ENCODE measurements around the gene XPNPEP2. TPM values are rescaled to one million over a fixed set of nuclear protein-coding genes. Genes with fewer than 3 reads are reported as not detected.

The XPNPEP2 gene
- polyA plus RNA-seq, 4 donors, result 27.0 to 744 (median 53.7) TPM

DNA sequence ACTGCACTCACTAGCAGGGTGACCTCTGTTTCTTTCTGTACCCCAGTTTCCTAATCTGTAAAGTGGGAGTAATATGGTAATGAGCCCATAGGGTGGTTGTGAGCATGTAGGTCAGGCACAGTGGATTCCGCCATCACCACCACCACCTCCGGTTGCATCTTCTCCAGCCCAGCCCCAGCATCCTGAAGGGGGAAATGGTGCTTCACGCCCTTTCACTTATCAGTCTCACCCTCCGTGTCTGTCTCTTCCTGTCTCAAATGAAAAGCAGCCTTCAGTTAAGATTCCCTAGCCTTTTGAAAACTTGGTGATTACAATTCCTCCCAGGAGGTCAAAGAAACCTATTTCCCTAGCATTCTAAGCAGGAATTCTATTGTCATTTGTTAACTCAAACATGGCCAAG is 16.9 kb upstream of the XPNPEP2 start:
- H3K9me3 ChIP-seq (ENCODE audit: control insufficient read depth in 2 of 2, insufficient read depth in 1 of 2, low read depth in 1 of 2, low read length in 1 of 2), result no peaks in the 10 kb centered on the region
- H3K4me3 ChIP-seq (ENCODE audit: low read depth in 1 of 3, low read length in 3 of 3), result no peak overlapping the region
- H3K27ac ChIP-seq (ENCODE audit: low read depth in 1 of 3, low read length in 2 of 3), result no peak overlapping the region
- H3K36me3 ChIP-seq (ENCODE audit: control insufficient read depth in 3 of 3, insufficient read depth in 2 of 3, low read depth in 1 of 3, low read length in 3 of 3), result no peaks in the 10 kb centered on the region
- no peaks in the 10 kb centered on the region for H3K4me1 ChIP-seq (ENCODE audit: control insufficient read depth in 3 of 3, insufficient read depth in 2 of 3, low read depth in 1 of 3, low read length in 2 of 3)
- H3K27me3 ChIP-seq (ENCODE audit: control insufficient read depth in 3 of 3, insufficient read depth in 3 of 3, low read length in 3 of 3), result no peaks in the 10 kb centered on the region
- 52 to 84% (median 77%) methylated on average over 4 of the region's 4 CpGs for WGBS, 3 donors
- DNase-seq (no peak), FAIRE-seq (no peak)

- DNase-seq, result peak in 1 of 2 donors; percentile 33
- Histone ChIP-seq H3K4me3 (ENCODE audit: low read depth in 1 of 3, low read length in 3 of 3) (no peak overlapping the region), H3K9me3 (ENCODE audit: control insufficient read depth in 2 of 2, insufficient read depth in 1 of 2, low read depth in 1 of 2, low read length in 1 of 2) (no peaks in the 10 kb centered on the region), H3K4me1 (ENCODE audit: control insufficient read depth in 3 of 3, insufficient read depth in 2 of 3, low read depth in 1 of 3, low read length in 2 of 3) (no peaks in the 10 kb centered on the region), H3K27ac (ENCODE audit: low read depth in 1 of 3, low read length in 2 of 3) (no peak overlapping the region), H3K27me3 (ENCODE audit: control insufficient read depth in 3 of 3, insufficient read depth in 3 of 3, low read length in 3 of 3) (no peaks in the 10 kb centered on the region), H3K36me3 (ENCODE audit: control insufficient read depth in 3 of 3, insufficient read depth in 2 of 3, low read depth in 1 of 3, low read length in 3 of 3) (no peaks in the 10 kb centered on the region)
- 19 to 61% (median 50%) methylated on average over 4 of the region's 4 CpGs for WGBS, 3 donors
- FAIRE-seq, result no peak
Measured at GRCh38 chrX:129723511-129723910, 15.3 kb upstream of the XPNPEP2 start.

DNA sequence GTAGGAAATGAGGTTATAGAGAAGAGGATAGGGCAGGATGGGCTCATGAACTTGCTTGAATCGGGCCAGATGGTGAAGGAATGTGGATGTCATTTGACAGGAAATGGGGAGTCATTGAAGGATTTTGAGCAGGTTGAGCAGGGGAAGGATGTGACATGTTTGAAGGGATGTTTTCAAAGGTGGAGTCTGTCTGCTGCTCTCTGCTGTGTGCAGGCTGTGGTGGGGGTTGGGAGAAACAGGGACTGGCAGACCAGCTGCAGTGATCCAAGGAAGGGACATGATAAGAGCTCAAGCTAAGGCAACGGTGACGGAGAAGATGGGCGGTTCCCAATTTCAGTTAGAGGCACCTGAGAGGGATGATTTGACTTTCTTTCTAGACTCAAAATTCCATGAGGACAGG is 14.0 kb upstream of the XPNPEP2 start:
- WGBS, 3 donors, result 68 to 76% (median 70%) methylated on average over 4 of the region's 4 CpGs
- DNase-seq (no peak), FAIRE-seq (no peak)
- Histone ChIP-seq H3K4me1 (ENCODE audit: control insufficient read depth in 3 of 3, insufficient read depth in 2 of 3, low read depth in 1 of 3, low read length in 2 of 3) (no peaks in the 10 kb centered on the region), H3K36me3 (ENCODE audit: control insufficient read depth in 3 of 3, insufficient read depth in 2 of 3, low read depth in 1 of 3, low read length in 3 of 3) (no peaks in the 10 kb centered on the region), H3K27ac (ENCODE audit: low read depth in 1 of 3, low read length in 2 of 3) (no peak overlapping the region), H3K27me3 (ENCODE audit: control insufficient read depth in 3 of 3, insufficient read depth in 3 of 3, low read length in 3 of 3) (no peaks in the 10 kb centered on the region), H3K4me3 (ENCODE audit: low read depth in 1 of 3, low read length in 3 of 3) (no peak overlapping the region), H3K9me3 (ENCODE audit: control insufficient read depth in 2 of 2, insufficient read depth in 1 of 2, low read depth in 1 of 2, low read length in 1 of 2) (no peaks in the 10 kb centered on the region)

DNA sequence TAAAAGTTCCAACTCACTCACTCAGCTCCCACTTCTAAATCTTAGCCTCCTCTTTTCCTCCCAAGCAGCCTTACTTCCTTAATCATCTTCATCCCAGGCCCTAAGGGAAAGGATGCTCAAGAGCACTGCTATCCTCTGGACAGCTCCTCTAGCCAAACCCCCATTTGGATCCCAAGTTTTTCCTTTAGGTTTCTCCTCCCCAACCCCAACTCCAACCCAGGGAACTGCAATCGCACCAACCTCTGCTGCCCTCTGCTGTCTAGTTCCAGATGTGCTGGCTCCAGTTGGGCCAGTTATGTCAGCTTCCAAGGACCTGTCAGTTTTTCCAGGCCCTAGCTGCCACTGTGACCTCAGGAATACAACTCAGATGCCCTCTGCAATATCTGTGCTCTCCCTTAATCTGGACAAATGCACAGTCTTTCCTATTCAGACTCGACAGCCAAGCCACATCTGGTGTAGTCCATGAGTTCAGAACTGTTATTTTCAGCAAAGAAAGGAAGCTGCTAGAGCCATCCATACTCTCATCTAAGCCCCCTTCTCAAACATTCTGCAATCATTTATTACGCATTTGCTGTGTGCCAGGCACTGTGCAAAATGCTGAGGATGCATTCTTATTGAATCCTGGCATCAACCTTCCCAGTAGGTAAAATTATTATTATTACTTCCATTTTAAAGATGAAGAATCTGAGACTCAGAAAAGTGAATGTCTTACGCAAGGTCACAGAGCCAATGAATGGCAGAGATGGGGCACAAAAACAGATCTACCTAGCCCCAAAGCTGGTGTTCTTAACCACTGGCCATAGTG is 12.3 kb upstream of the XPNPEP2 start:
- no peak for FAIRE-seq
- peak; percentile 64 to 69 for DNase-seq
- Histone ChIP-seq H3K27me3 (ENCODE audit: control insufficient read depth in 3 of 3, insufficient read depth in 3 of 3, low read length in 3 of 3) (no peaks in the 10 kb centered on the region), H3K36me3 (ENCODE audit: control insufficient read depth in 3 of 3, insufficient read depth in 2 of 3, low read depth in 1 of 3, low read length in 3 of 3) (no peaks in the 10 kb centered on the region), H3K9me3 (ENCODE audit: control insufficient read depth in 2 of 2, insufficient read depth in 1 of 2, low read depth in 1 of 2, low read length in 1 of 2) (no peaks in the 10 kb centered on the region), H3K27ac (ENCODE audit: low read depth in 1 of 3, low read length in 2 of 3) (no peak overlapping the region), H3K4me3 (ENCODE audit: low read depth in 1 of 3, low read length in 3 of 3) (no peak overlapping the region), H3K4me1 (ENCODE audit: control insufficient read depth in 3 of 3, insufficient read depth in 2 of 3, low read depth in 1 of 3, low read length in 2 of 3) (no peaks in the 10 kb centered on the region)
- 34 to 49% (median 37%) methylated on average over 4 of the region's 4 CpGs for WGBS, 3 donors

DNA sequence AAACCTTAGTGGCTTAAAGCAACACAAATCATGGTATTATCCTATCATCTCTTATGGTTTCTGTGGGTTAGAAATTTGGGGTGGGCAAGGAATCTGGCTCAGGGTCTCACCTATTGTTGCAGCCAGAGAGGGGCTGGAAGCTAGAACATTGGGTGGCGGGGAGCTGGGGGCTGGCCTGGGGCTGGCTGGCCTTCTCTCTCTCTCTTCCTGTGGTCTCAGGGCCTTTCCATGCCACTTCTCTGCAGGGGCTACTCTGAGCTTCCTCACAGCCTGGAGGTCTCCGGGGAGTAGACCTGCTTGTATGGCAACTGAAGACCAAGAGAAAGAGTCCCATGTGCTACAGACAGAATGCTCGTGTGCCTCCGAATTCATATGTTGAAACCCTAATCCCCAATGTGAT is 10.7 kb upstream of the XPNPEP2 start:
- no peaks in the 10 kb centered on the region for H3K36me3 ChIP-seq (ENCODE audit: control insufficient read depth in 3 of 3, insufficient read depth in 2 of 3, low read depth in 1 of 3, low read length in 3 of 3)
- no peak overlapping the region for H3K27ac ChIP-seq (ENCODE audit: low read depth in 1 of 3, low read length in 2 of 3)
- FAIRE-seq, result no peak
- H3K4me1 ChIP-seq (ENCODE audit: control insufficient read depth in 3 of 3, insufficient read depth in 2 of 3, low read depth in 1 of 3, low read length in 2 of 3), result peaks cover 0 to 4% (median 0%) of the 10 kb centered on the region in 3 donors
- H3K9me3 ChIP-seq (ENCODE audit: control insufficient read depth in 2 of 2, insufficient read depth in 1 of 2, low read depth in 1 of 2, low read length in 1 of 2), result no peaks in the 10 kb centered on the region
- no peak for DNase-seq
- 83 to 98% (median 86%) methylated on average over 4 of the region's 4 CpGs for WGBS, 3 donors
- no peak overlapping the region for H3K4me3 ChIP-seq (ENCODE audit: low read depth in 1 of 3, low read length in 3 of 3)
- H3K27me3 ChIP-seq (ENCODE audit: control insufficient read depth in 3 of 3, insufficient read depth in 3 of 3, low read length in 3 of 3), result no peaks in the 10 kb centered on the region

- no peaks in the 10 kb centered on the region for H3K36me3 ChIP-seq (ENCODE audit: control insufficient read depth in 3 of 3, insufficient read depth in 2 of 3, low read depth in 1 of 3, low read length in 3 of 3)
- 63 to 81% (median 70%) methylated on average over 2 of the region's 2 CpGs for WGBS, 3 donors
Measured at GRCh38 chrX:129731228-129731627, 7.6 kb upstream of the XPNPEP2 start.

DNA sequence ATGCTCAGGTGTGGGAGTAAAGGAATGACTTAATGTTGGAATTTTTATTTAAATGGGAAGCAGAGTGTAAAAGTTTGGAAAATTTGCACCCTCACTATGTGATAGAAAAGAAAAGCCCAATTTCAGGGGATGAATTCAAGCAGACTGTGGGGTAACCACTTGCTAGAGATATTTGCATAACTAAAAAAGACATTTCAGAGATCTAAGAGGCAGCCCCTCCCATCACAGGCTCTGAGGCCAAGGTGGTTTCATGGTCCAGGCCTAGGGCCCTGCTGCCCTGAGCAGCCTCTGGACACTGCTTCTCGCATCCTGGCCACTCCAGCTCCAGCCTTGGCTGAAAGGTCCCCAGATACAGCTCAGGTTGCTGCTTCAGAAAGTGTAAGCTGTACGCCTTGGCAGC is 5.9 kb upstream of the XPNPEP2 start:
- Histone ChIP-seq H3K27ac (ENCODE audit: low read depth in 1 of 3, low read length in 2 of 3) (no peak overlapping the region), H3K4me3 (ENCODE audit: low read depth in 1 of 3, low read length in 3 of 3) (no peak overlapping the region), H3K4me1 (ENCODE audit: control insufficient read depth in 3 of 3, insufficient read depth in 2 of 3, low read depth in 1 of 3, low read length in 2 of 3) (peaks cover 0 to 46% (median 0%) of the 10 kb centered on the region in 3 donors), H3K9me3 (ENCODE audit: control insufficient read depth in 2 of 2, insufficient read depth in 1 of 2, low read depth in 1 of 2, low read length in 1 of 2) (no peaks in the 10 kb centered on the region), H3K36me3 (ENCODE audit: control insufficient read depth in 3 of 3, insufficient read depth in 2 of 3, low read depth in 1 of 3, low read length in 3 of 3) (no peaks in the 10 kb centered on the region), H3K27me3 (ENCODE audit: control insufficient read depth in 3 of 3, insufficient read depth in 3 of 3, low read length in 3 of 3) (no peaks in the 10 kb centered on the region)
- 22 to 75% (median 55%) methylated on average over 2 of the region's 2 CpGs for WGBS, 3 donors
- DNase-seq (no peak), FAIRE-seq (no peak)

More at GRCh38 chrX:129731228-129731627, 7.6 kb upstream of the XPNPEP2 start:
- DNase-seq (no peak), FAIRE-seq (no peak)
- Histone ChIP-seq H3K27me3 (ENCODE audit: control insufficient read depth in 3 of 3, insufficient read depth in 3 of 3, low read length in 3 of 3) (no peaks in the 10 kb centered on the region), H3K4me1 (ENCODE audit: control insufficient read depth in 3 of 3, insufficient read depth in 2 of 3, low read depth in 1 of 3, low read length in 2 of 3) (peaks cover 0 to 33% (median 0%) of the 10 kb centered on the region in 3 donors), H3K9me3 (ENCODE audit: control insufficient read depth in 2 of 2, insufficient read depth in 1 of 2, low read depth in 1 of 2, low read length in 1 of 2) (no peaks in the 10 kb centered on the region), H3K4me3 (ENCODE audit: low read depth in 1 of 3, low read length in 3 of 3) (no peak overlapping the region), H3K27ac (ENCODE audit: low read depth in 1 of 3, low read length in 2 of 3) (no peak overlapping the region)

DNA sequence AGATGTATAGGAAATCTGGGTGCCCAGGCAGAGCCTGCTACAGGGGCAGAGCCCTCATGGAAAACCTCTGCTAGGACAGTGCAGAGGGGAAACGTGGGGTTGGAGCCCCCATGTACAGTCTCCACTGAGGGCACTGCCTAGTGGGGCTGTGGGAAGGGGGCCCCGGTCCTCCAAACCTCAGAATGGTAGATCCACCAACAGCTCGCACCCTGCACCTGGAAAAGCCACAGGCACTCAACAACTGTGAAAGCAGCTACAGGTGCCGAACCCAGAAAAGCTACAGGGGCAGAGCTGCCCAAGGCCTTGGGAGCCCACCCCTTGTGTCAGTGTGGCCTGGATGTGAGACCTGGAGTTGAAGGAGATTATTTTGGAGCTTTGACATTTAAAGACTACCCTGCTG is 5.4 kb upstream of the XPNPEP2 start:
- 71 to 88% (median 81%) methylated on average over 3 to 4 of the region's 4 CpGs for WGBS, 3 donors
- no peaks in the 10 kb centered on the region for H3K9me3 ChIP-seq (ENCODE audit: control insufficient read depth in 2 of 2, insufficient read depth in 1 of 2, low read depth in 1 of 2, low read length in 1 of 2)
- H3K27ac ChIP-seq (ENCODE audit: low read depth in 1 of 3, low read length in 2 of 3), result no peak overlapping the region
- no peaks in the 10 kb centered on the region for H3K36me3 ChIP-seq (ENCODE audit: control insufficient read depth in 3 of 3, insufficient read depth in 2 of 3, low read depth in 1 of 3, low read length in 3 of 3)
- DNase-seq (no peak), FAIRE-seq (no peak)
- H3K4me3 ChIP-seq (ENCODE audit: low read depth in 1 of 3, low read length in 3 of 3), result no peak overlapping the region
- H3K27me3 ChIP-seq (ENCODE audit: control insufficient read depth in 3 of 3, insufficient read depth in 3 of 3, low read length in 3 of 3), result no peaks in the 10 kb centered on the region
- H3K4me1 ChIP-seq (ENCODE audit: control insufficient read depth in 3 of 3, insufficient read depth in 2 of 3, low read depth in 1 of 3, low read length in 2 of 3), result peaks cover 0 to 51% (median 0%) of the 10 kb centered on the region in 3 donors

DNA sequence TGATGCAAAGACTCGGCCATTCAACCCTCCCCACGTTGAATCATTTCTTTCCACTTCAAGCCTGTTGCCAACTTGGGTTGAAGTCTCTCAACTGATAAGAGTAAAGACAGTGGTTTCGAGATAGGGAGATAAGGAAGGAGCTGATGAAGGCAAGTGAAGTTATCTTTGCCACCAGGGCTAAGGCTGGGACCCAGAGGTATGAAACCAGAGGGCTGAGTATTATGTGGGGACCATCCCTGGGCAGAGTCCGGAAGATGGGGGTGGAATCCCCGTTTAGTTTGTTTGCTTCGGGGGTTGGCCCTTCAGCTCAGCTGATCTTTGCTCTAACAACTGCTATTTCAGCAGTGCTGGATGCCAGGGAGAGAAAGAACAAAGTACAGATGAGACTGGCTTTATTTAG is 2.3 kb upstream of the XPNPEP2 start:
- WGBS, 3 donors, result 10 to 53% (median 21%) methylated on average over 6 of the region's 6 CpGs
- DNase-seq, result peak; percentile 80 to 86
- no peaks in the 10 kb centered on the region for H3K9me3 ChIP-seq (ENCODE audit: control insufficient read depth in 2 of 2, insufficient read depth in 1 of 2, low read depth in 1 of 2, low read length in 1 of 2)
- FAIRE-seq, result no peak
- no peaks in the 10 kb centered on the region for H3K27me3 ChIP-seq (ENCODE audit: control insufficient read depth in 3 of 3, insufficient read depth in 3 of 3, low read length in 3 of 3)
- H3K36me3 ChIP-seq (ENCODE audit: control insufficient read depth in 3 of 3, insufficient read depth in 2 of 3, low read depth in 1 of 3, low read length in 3 of 3), result no peaks in the 10 kb centered on the region
- no peak overlapping the region for H3K4me3 ChIP-seq (ENCODE audit: low read depth in 1 of 3, low read length in 3 of 3)
- peak overlapping the region in 1 of 3 donors; percentile 94 for H3K27ac ChIP-seq (ENCODE audit: low read depth in 1 of 3, low read length in 2 of 3)
- peaks cover 0 to 54% (median 0%) of the 10 kb centered on the region in 3 donors for H3K4me1 ChIP-seq (ENCODE audit: control insufficient read depth in 3 of 3, insufficient read depth in 2 of 3, low read depth in 1 of 3, low read length in 2 of 3)

Data from small intestine (tissue), 7 donors.